GM12801 (cell line): ENCODE measurements around the gene CDC23.

ENCODE experiments used
- TF ChIP-seq, protein P1 (sequence below): IDR thresholded peaks from one replicate; pipeline ENCODE4 v1.5.1; 2011; ENCODE audit warnings: control low read depth; ENCODE audit not compliant: insufficient read length; ENCODE audit errors: extremely low read depth

CDC23 gene

DNA sequence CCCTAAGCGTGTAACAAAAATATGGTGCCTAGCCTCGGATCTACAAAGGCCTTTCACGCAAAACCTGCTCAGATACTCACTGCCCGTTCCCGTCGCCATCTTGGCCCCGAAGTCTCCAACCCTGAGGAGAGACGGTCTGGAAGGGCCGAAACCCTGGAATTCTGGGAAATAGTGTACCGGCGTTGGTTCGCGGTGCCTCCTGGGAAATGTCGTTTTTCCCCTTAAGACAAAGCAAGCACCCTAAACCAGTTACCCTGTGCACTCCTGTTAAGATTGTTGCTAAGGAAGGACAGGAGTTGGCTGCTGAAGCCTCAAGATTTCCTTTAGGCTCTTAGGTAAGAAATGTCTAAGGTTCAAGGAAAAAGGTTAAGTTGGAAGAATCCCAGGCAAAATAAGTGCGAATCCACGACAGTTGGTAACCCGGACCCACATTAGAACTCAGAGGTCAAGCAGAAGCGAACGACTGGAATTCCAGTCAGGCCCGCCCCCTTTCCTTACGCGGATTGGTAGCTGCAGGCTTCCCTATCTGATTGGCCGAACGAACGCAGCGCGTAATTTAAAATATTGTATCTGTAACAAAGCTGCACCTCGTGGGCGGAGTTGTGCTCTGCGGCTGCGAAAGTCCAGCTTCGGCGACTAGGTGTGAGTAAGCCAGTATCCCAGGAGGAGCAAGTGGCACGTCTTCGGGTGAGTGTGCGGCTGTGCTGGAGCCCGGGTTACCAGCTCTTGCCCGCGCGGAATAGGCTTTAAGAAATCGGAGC is 34.4 kb downstream of the CDC23 start, which contains the start of the genes BRD8 and KIF20A:
BRD8 (minus strand) TSS at position 115 of the 761 bp plus-strand sequence; CDS start at position 99, 16 bp downstream.
KIF20A (plus strand) TSS at position 597 of the 761 bp plus-strand sequence. CDS start 569 bp downstream, outside the sequence.
- TF ChIP-seq, protein P1, sequence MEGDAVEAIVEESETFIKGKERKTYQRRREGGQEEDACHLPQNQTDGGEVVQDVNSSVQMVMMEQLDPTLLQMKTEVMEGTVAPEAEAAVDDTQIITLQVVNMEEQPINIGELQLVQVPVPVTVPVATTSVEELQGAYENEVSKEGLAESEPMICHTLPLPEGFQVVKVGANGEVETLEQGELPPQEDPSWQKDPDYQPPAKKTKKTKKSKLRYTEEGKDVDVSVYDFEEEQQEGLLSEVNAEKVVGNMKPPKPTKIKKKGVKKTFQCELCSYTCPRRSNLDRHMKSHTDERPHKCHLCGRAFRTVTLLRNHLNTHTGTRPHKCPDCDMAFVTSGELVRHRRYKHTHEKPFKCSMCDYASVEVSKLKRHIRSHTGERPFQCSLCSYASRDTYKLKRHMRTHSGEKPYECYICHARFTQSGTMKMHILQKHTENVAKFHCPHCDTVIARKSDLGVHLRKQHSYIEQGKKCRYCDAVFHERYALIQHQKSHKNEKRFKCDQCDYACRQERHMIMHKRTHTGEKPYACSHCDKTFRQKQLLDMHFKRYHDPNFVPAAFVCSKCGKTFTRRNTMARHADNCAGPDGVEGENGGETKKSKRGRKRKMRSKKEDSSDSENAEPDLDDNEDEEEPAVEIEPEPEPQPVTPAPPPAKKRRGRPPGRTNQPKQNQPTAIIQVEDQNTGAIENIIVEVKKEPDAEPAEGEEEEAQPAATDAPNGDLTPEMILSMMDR = no peak

DNA sequence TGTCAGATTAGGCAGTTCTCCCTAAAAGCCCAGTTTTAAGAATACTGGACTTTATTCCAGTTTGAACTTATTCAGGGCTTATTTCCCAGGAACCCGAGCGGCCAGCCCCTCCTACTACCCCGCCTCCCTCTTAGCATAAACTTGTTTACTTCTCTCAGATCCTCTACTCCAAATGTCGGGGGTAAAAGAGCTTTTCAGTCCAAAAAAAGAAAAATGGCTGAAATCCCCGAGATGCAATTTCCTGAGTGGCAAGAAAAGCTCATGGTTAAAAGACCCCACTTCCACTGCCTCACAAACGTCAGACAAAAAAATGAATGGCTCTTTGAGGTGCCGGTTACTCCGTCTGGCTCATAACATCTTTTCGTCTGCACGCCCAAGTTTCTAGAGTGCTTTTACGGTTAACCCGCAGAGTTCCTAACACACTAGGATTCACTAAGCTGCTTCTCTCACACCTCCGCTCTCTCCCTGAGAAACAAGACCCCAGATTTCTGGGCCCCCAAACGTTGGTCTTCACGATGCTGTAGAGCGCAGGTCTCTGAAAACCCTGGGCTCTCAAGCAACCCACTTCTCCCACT is 35.1 kb downstream of the CDC23 start:
- TF ChIP-seq, protein P1 = no peak

DNA sequence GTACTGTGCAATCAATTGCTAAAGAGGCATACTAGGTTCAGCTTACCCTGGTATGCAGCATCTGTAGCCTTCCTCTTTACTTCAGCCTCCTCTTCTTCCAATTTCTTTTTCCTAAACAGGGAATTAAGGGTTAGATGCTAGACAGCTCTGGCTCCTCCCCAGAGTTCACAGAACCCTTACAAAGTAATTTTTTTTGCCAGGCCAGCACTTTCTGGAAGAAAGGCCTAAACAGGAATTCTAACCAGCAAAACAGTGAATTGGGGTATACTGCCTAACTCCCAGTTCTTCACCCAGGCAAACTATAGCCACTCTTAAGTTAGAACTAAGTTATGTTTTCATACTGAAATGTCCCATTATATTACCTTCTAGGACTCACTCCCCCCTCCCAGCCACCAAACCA is 42.8 kb downstream of the CDC23 start:
- TF ChIP-seq, protein P1 = no peak

DNA sequence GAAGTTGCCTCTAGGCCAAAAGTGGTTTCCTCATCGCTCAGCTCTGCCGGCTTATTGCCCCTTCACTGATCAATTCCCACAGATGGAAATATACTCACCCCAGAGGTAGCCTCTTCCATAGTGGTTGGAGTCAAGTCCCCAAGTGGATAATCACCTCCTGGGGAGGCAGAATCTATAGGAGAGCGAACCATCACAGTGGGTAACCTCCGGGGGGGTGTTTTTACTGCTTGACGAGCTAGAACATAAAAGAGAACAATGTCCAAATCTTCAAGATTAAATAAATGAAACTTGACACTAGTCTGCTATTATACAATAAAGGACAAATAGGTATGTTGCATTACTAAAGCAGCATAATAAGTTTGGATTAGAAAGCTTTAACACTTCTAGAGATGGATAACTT is 44.0 kb downstream of the CDC23 start:
- TF ChIP-seq, protein P1 = no peak

DNA sequence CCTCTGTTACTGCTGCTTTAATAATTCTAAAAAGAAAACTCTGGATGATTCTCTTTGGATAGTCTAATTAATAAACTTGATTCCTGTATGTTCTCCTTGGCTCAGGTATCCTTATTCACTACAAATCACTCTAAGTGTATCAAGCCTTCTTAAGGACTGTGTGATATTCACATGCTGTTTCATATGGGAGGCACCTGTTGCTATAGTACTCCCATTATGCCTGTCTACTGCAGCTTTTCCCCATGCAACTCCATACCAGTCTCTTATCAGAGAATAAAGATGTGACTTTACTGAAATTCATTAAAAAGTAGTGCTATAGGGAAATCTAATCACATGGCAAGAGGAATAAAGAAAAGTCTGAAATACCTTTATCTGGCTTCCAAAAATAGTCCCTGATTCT is 49.4 kb downstream of the CDC23 start:
- TF ChIP-seq, protein P1 = no peak

DNA sequence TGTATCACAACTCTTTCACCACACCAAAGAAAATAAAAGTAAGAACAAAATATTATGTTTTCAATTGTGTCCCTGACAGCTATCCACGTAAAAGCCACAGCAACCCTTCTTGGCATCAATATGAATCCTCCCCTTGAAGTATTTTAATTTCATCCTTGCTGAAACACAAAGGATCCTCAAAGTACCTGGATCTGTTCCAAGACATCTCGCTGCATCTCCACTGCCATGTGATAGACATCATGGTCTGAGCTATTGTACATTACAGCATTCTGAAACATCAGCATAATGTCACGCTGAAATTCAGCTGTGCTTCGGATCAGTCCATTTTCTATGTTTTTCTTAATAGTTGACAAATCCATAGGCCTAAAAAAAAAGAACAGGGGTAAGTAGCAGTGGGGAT is 52.4 kb downstream of the CDC23 start:
- TF ChIP-seq, protein P1 = no peak

DNA sequence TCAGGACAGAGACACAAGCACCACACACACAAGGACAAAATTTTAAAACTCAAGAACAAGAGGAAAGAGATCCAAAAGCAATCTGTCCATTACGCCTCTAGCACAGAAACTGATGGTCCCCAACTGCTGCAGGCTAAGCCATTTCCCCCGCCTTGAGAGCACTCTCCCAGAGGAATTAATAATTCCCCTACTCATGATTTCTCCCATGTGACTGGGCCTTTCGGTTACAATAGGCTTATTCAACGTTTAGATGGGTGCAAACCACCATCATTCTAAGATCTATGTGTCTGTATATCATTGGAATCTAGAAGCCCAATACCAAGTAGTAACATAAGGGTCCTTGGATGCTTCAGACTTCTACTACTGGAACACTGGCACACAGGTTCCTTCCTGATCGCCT is 53.5 kb downstream of the CDC23 start:
- TF ChIP-seq, protein P1 = no peak
